Activated B cell treated with CpG ODN at 0.5 μM for 24 hours (primary cell): ENCODE results near the gene OR8B4. TPM values are rescaled to one million over a fixed set of nuclear protein-coding genes. Genes with fewer than 3 reads are reported as not detected.

ENCODE experiments used
- ATAC-seq: fragments of 200-7000 bp; cut with Tn5 transposase; one replicate; pipeline ENCODE4 v1.10.0; 2021; ENCODE audit warnings: low read depth, mild to moderate bottlenecking, moderate library complexity
- CTCF ChIA-PET: fragments of 350-600 bp; sonication (Branson Sonifier 250); formaldehyde crosslinking; loops from one replicate; lab custom pipeline; 2021; ENCODE audit warnings: antibody characterized with exemption; lab: Charles Lee
- POLR2A ChIA-PET: fragments of 350-600 bp; sonication (Branson Sonifier 250); formaldehyde crosslinking; loops from one replicate; lab custom pipeline; 2021; ENCODE audit warnings: antibody characterized with exemption; lab: Charles Lee
- DNase-seq: peaks from one replicate; pipeline ENCODE4 v3.0.0; 2022
- H3K27ac Mint-ChIP-seq: one replicate; pipeline ENCODE4 v1.8.0; 2020; ENCODE audit warnings: mixed read lengths
- H3K27me3 Mint-ChIP-seq: one replicate; pipeline ENCODE4 v1.8.0; 2021; ENCODE audit warnings: mixed read lengths
- H3K36me3 Mint-ChIP-seq: one replicate; pipeline ENCODE4 v1.8.0; 2021; ENCODE audit warnings: low read depth, mixed read lengths
- H3K4me1 Mint-ChIP-seq: one replicate; pipeline ENCODE4 v1.8.0; 2021; ENCODE audit warnings: mixed read lengths
- H3K4me3 Mint-ChIP-seq: one replicate; pipeline ENCODE4 v1.8.0; 2020; ENCODE audit warnings: mild to moderate bottlenecking, mixed read lengths
- H3K9me3 Mint-ChIP-seq: one replicate; pipeline ENCODE4 v1.8.0; 2020; ENCODE audit warnings: mixed read lengths
- CTCF ChIP-seq: fragments of 200-600 bp; IDR thresholded peaks from one replicate; pipeline ENCODE4 v1.8.0; 2022; ENCODE audit warnings: antibody characterized with exemption, mild to moderate bottlenecking
- intact Hi-C: fragments of 100-400 bp; cut with micrococcal nuclease; formaldehyde crosslinking; loops from one replicate; pipeline ENCODE4 v1.15.1; 2024
- total RNA-seq: library from RNA; stranded (reverse); gene quantifications from 2 replicates; pipeline ENCODE4 v1.2.3, GENCODE V29; 2022

OR8B4 gene
- total RNA-seq, 1 donor from 2014 or later = not detected

GRCh38 chr11:124446916-124447315, 22.2 kb upstream of the OR8B4 start:
- H3K4me3 Mint-ChIP-seq = no peak overlapping the region
- DNase-seq = no peak
- ATAC-seq = no peak
- TF ChIP-seq CTCF = no peak
- intact Hi-C loops = no loop called here
- no peaks in the 10 kb centered on the region for H3K36me3 Mint-ChIP-seq
- ChIA-PET CTCF (no interaction called here), POLR2A (no interaction called here)
- H3K27ac Mint-ChIP-seq = no peak overlapping the region
- no peaks in the 10 kb centered on the region for H3K9me3 Mint-ChIP-seq
- peaks cover 10% of the 10 kb centered on the region for H3K27me3 Mint-ChIP-seq
- H3K4me1 Mint-ChIP-seq = no peaks in the 10 kb centered on the region

GRCh38 chr11:124445646-124446150, 21.0 kb upstream of the OR8B4 start, which contains the start of gene OR8B8:
Gene OR8B8 (minus strand): TSS chr11:124445696. CDS start chr11:124441085, 4,611 bp downstream.
- H3K4me1 Mint-ChIP-seq = no peaks in the 10 kb centered on the region
- no peak for ATAC-seq
- DNase-seq = no peak
- POLR2A ChIA-PET = no interaction called here
- intact Hi-C loops = no loop called here
- H3K27ac Mint-ChIP-seq = no peak within 1 kb of the TSS
- TF ChIP-seq CTCF = no peak
- no peaks in the 10 kb centered on the region for H3K36me3 Mint-ChIP-seq
- CTCF ChIA-PET = no interaction called here
- H3K9me3 Mint-ChIP-seq = no peaks in the 10 kb centered on the region
- peaks cover 10% of the 10 kb centered on the region for H3K27me3 Mint-ChIP-seq
- H3K4me3 Mint-ChIP-seq = no peak within 1 kb of the TSS

- TF ChIP-seq CTCF = no peak
- Mint-ChIP-seq H3K36me3 (no peaks in the 10 kb centered on the region), H3K4me3 (no peak overlapping the region), H3K27ac (no peak overlapping the region), H3K4me1 (no peaks in the 10 kb centered on the region), H3K9me3 (no peaks in the 10 kb centered on the region), H3K27me3 (peaks cover 11% of the 10 kb centered on the region)
- DNase-seq (no peak), ATAC-seq (no peak)
- ChIA-PET POLR2A (no interaction called here), CTCF (no interaction called here)
- intact Hi-C loops = no loop called here
These were observed 18.2 kb upstream of the OR8B4 start for GRCh38 chr11:124442847-124443246.

GRCh38 chr11:124442442-124442841, 17.8 kb upstream of the OR8B4 start:
- Mint-ChIP-seq H3K4me1 (no peaks in the 10 kb centered on the region), H3K4me3 (no peak overlapping the region), H3K36me3 (no peaks in the 10 kb centered on the region), H3K9me3 (no peaks in the 10 kb centered on the region), H3K27ac (no peak overlapping the region), H3K27me3 (peaks cover 11% of the 10 kb centered on the region)
- DNase-seq = no peak
- intact Hi-C loops = no loop called here
- CTCF ChIA-PET = no interaction called here
- TF ChIP-seq CTCF = no peak
- POLR2A ChIA-PET = no interaction called here
- no peak for ATAC-seq

- no peaks in the 10 kb centered on the region for H3K4me1 Mint-ChIP-seq
- CTCF ChIA-PET = no interaction called here
These were observed 16.8 kb upstream of the OR8B4 start for GRCh38 chr11:124441519-124441918.

More at GRCh38 chr11:124441519-124441918, 16.8 kb upstream of the OR8B4 start:
- H3K27me3 Mint-ChIP-seq = peaks cover 11% of the 10 kb centered on the region
- no peak overlapping the region for H3K4me3 Mint-ChIP-seq
- TF ChIP-seq CTCF = no peak
- ATAC-seq (no peak), DNase-seq (no peak)
- POLR2A ChIA-PET = no interaction called here
- intact Hi-C loops = no loop called here
- no peaks in the 10 kb centered on the region for H3K9me3 Mint-ChIP-seq
- no peaks in the 10 kb centered on the region for H3K36me3 Mint-ChIP-seq
- no peak overlapping the region for H3K27ac Mint-ChIP-seq
